BE2C (cell line): ENCODE data around the gene CFAP298. TPM values are rescaled to one million over a fixed set of nuclear protein-coding genes. Genes with fewer than 3 reads are reported as not detected.
"Not testable (repeated sequence)": the region's sequence is repeated elsewhere in the genome, so short reads cannot be mapped to it uniquely, and the experiment has no call there.

Experiments used
- DNase-seq: peaks from one replicate; pipeline ENCODE4 v3.0.0-alpha.2; 2020
- H3K27me3 ChIP-seq: fragments of 250-450 bp; sonication (Bioruptor Pico); 2 replicates; pipeline ENCODE4 v1.5.1; 2020; ENCODE audit warnings: mild to moderate bottlenecking
- H3K36me3 ChIP-seq: fragments of 250-450 bp; sonication (Bioruptor Pico); 2 replicates; pipeline ENCODE4 v1.5.1; 2020; ENCODE audit warnings: mild to moderate bottlenecking
- H3K4me1 ChIP-seq: fragments of 250-450 bp; sonication (Bioruptor Pico); 2 replicates; pipeline ENCODE4 v1.5.1; 2020
- H3K4me3 ChIP-seq: 2 replicates; pipeline ENCODE4 v1.5.1; 2011; ENCODE audit warnings: low read depth, low read length
- H3K9me3 ChIP-seq: fragments of 250-450 bp; sonication (Bioruptor Pico); 2 replicates; pipeline ENCODE4 v1.5.1; 2020
- CTCF ChIP-seq: IDR thresholded peaks from 2 replicates; pipeline ENCODE4 v1.5.1; 2012; ENCODE audit warnings: mild to moderate bottlenecking, low read depth, low read length
- polyA plus RNA-seq: library from polyadenylated mRNA; unstranded; fragments of >200 nt; gene quantifications from one replicate; pipeline ENCODE4 v1.2.1, GENCODE V29; 2012; ENCODE audit warnings: low read depth, missing spikeins; ENCODE audit not compliant: insufficient read length, insufficient read depth

The CFAP298 gene, protein sequence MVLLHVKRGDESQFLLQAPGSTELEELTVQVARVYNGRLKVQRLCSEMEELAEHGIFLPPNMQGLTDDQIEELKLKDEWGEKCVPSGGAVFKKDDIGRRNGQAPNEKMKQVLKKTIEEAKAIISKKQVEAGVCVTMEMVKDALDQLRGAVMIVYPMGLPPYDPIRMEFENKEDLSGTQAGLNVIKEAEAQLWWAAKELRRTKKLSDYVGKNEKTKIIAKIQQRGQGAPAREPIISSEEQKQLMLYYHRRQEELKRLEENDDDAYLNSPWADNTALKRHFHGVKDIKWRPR
- 80.3 TPM for polyA plus RNA-seq

- TF ChIP-seq CTCF = no peak
- Histone ChIP-seq H3K27me3 (0 out of 2 replicates have a peak, but pooled peaks cover 3% of the 10 kb centered on the region), H3K4me1 (no peaks in the 10 kb centered on the region), H3K4me3 (peak within 1 kb of the TSS; percentile 97), H3K9me3 (no peaks in the 10 kb centered on the region), H3K36me3 (peaks cover 7% of the 10 kb centered on the region)
- DNase-seq = peak; percentile 88
Observed at GRCh38 chr21:32612075-32612998, at the start of gene CFAP298. Gene CFAP298 (minus strand): TSS chr21:32612377. CDS start chr21:32612243, 134 bp downstream.

GRCh38 chr21:32661026-32661782 lies 49.0 kb upstream of the CFAP298 start:
- H3K9me3 ChIP-seq, DNase-seq, H3K4me3 ChIP-seq, H3K4me1 ChIP-seq, H3K27me3 ChIP-seq: not testable (repeated sequence)
- peaks cover 15% of the 10 kb centered on the region for H3K36me3 ChIP-seq

DNA sequence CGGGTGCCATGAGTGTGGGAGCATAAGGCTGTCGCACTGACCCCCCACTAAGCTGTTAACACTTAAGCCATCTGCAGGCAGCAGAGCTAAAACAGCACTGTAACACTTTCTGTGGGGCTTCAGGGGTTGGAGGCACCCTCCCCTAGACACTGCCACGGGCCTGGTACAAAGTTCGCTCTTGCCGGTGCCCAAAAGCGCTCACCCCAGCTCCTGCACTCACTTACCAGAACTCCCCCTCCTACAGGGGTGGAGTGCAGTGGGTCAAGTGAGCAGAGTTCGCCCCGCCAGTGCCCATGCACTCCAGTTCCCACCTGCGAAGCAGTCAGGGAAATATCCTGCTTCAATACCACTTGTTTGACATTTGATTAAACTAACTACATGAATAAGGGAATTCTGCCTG lies 46.3 kb upstream of the CFAP298 start:
- no peak for DNase-seq
- no peak overlapping the region for H3K4me3 ChIP-seq
- no peak for TF ChIP-seq CTCF
- H3K4me1 ChIP-seq = no peaks in the 10 kb centered on the region
- H3K9me3 ChIP-seq = no peaks in the 10 kb centered on the region
- H3K27me3 ChIP-seq = no peaks in the 10 kb centered on the region
- H3K36me3 ChIP-seq = peaks cover 5% of the 10 kb centered on the region

DNA sequence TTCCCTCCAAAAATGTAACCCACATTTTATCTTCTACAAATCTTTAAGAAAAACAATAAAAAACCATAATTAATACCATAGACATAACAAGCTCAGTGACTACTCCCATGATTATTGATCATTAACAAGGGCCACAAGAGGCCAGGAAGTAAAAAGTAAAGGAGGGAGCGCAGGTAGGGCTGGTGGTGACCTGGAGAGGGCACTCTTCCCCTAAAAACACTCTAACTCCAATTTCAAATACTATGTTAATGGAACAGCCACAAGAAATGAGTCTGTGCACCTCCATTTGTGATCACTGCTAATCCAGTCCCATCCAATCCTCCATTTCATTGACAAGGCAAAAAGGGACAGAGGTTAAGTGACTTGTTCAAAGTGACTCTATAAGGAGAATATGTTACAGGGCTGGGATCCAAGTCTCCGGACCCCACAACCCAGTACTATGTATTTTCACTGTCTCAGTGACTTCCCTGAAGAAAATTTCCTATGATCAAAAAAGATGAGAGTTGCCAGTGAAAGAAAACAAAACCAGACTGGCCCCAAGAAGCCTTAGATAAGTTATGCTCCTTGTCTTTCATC lies 41.2 kb upstream of the CFAP298 start:
- peak; percentile 30 for DNase-seq

DNA sequence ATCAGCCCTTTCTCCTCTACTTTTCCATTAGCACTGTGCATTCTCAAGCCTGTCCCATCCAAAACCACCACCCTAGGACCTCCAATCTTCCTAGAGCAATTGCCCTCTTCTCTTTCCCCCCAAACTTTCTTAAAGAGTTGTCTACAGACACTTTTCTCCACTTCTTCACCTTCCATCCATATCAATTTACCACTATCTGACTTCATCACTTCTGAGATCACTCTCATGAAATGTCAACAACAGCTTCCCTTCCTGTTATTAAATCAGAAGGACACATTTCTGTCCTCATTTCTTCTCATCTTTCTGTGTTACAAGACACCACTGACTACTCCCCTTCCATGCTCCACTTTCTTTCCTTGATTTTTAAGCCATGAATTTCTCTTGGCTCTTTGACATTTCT lies 36.0 kb upstream of the CFAP298 start:
- Histone ChIP-seq H3K27me3 (no peaks in the 10 kb centered on the region), H3K36me3 (no peaks in the 10 kb centered on the region)
- DNase-seq = no peak

More for the DNA sequence above, 41.2 kb upstream of the CFAP298 start:
- no peaks in the 10 kb centered on the region for H3K27me3 ChIP-seq
- peak; percentile 86 for TF ChIP-seq CTCF
- H3K36me3 ChIP-seq = peaks cover 3% of the 10 kb centered on the region; the same call in 1 of the 2 replicates
- no peaks in the 10 kb centered on the region for H3K4me1 ChIP-seq
- H3K9me3 ChIP-seq = no peaks in the 10 kb centered on the region
- H3K4me3 ChIP-seq = no peak overlapping the region

More for the DNA sequence above, 36.0 kb upstream of the CFAP298 start:
- no peak for TF ChIP-seq CTCF
- Histone ChIP-seq H3K4me3 (no peak overlapping the region), H3K9me3 (no peaks in the 10 kb centered on the region), H3K4me1 (no peaks in the 10 kb centered on the region)
